HG02852 (cell line): ENCODE data around the gene ARHGAP23.

Experiments used
- ATAC-seq: cut with Tn5 transposase; IDR thresholded peaks from one replicate; pipeline ENCODE4 v1.9.1; 2021; ENCODE audit warnings: mild to moderate bottlenecking, moderate library complexity; ENCODE audit not compliant: unreplicated experiment

ARHGAP23 gene

DNA sequence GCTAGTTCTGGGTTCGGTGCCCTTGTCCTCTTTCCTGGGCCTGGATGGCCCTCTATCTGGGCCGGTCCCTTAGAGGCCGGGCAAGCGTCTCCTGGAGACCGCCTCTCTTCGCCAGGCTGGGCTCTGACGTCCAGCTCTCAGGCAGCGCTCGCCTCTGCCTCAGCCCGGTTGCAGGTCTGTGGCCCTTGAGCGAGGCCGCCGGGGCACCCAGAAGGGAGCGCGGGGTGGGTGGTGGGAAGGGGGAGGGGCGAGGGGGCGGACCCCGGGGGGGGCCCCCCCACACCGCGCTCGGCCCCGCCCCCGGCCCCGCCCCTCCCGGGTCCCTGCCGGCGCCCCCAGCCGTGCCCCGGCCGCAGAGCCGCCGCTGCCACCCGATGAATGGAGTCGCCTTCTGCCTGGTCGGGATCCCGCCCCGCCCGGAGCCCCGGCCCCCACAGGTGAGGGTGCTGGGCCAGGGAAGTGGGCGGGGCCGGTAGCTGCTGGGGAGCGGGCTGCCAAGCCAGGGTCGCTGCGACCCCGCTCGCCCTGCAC lies at the start of gene ARHGAP23:
Gene ARHGAP23, plus strand, starts transcription at position 353 of the 531 bp plus-strand sequence. Its CDS starts 22 bp downstream, at position 375.
- ATAC-seq, result no peak

DNA sequence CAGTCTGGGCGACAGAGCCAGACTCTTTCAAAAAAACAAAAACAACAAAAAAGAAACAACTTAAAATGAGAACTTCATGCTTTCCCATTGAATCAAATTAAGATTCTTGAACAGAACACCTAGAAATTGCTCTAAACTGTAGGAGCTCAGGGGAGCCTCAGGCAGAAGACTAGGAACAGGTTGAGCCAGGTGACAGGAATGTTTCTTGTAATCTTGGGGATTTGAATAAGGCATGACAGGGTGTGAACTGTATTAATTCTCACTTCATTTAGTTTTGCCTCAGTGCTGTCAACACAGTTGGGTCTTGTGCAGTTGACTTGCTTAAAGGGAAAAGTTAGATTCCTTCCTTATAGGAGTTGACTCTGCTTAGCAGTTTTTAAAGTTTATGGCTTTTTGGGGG lies 48.8 kb upstream of the ARHGAP23 start:
- no peak for ATAC-seq

DNA sequence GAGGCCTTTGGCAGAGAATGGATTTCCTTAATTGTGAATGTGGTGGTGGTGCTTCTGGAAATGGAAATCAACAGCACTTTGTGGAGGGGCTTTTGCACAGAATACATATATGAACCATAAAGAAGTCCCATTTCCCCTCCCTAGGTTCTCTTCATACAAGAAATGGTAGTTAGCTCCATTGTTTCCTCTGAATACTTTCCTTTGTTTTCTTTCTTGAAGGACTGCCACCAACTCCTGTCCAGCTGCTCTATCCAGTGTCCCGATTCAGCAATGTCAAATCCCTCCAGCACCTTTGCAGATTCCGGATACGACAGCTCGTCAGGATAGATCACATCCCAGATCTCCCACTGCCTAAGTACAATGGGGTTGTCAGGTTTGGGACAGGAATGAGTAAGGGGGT lies 33.2 kb upstream of the ARHGAP23 start:
- no peak for ATAC-seq

DNA sequence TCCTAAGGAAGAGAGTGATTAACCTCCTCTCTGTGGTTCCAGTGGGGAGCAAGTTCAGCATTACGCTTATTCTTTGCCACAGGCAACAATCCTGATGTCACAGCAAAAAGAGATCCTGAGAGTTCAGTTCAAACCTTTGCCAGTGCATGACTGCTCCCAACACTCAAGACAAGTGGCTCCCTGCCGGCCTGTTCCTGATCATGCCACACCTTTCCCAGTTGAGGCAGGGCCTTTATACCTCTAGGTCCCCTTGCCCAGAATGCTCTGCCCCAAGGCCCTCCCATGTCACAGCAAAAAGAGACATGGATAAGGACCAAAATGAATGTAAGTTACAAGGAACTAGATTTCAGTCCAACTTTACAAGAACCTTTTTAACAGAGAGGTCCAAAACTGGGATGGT lies 31.0 kb upstream of the ARHGAP23 start:
- ATAC-seq, result no peak

DNA sequence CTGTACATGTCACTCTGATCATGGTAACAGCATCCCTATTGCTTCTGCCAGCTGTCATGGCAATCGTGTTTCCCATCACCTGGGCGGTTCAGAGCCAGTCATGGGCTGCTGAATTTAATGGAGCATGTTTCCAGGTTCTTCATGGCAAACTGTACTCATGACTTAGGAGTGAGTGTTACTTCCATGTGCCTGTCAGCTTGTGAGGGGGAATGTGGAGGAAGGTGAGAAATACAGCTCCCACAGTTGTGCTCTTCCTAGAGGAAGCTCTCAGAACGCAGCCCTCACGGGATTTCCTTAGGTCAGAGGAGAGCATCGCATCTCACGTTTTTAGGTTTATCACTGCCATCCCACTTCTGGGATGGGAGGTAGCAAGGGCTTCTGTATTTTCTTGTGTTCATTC lies 28.0 kb upstream of the ARHGAP23 start:
- no peak for ATAC-seq

GRCh38 chr17:38401459-38401858 lies 26.8 kb upstream of the ARHGAP23 start:
- ATAC-seq, result no peak

- no peak for ATAC-seq
These were observed 25.4 kb upstream of the ARHGAP23 start for GRCh38 chr17:38402897-38403296.

GRCh38 chr17:38403491-38403890 lies 24.8 kb upstream of the ARHGAP23 start:
- ATAC-seq, result no peak

GRCh38 chr17:38404174-38404943 lies 23.9 kb upstream of the ARHGAP23 start:
- no peak for ATAC-seq

DNA sequence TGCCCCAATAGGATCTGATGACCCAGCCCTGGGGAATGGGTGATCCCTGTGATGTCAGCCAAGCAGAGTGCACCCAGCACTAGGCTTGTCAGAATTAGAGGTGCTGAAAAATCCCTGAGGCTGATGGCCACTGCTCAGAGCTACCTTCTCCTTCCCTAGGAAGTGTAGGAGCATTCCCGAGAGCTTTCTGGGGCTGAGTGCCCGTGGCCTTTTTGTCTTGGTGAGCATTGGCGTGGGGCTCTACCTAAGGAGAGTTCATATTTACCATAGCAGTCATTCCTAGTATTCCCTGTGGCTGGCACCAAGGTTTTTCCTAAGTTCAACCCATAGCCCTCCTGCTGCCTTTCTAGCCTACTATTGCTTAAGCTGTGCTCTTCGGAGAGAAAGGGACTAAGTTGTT lies 22.6 kb upstream of the ARHGAP23 start:
- no peak for ATAC-seq

DNA sequence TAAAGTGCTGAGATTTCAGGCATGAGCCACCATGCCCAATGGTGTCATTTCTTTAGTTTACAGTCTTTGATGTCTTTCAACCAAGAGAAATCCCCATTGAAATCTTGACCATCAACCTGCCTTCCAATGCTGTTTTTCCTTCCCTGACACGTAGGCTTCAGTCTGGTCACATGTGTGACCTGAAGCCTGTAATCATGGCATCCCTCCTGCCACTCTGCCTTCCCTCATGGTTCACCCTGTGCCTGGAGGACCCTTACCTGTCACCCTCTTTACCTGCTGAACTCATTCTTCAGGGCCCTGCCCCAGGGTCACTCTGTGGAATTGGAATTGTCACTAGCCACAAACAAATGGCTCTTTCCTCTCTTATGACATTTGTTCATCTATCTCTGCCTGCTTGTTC lies 18.1 kb upstream of the ARHGAP23 start:
- no peak for ATAC-seq

GRCh38 chr17:38415250-38416194 lies 12.7 kb upstream of the ARHGAP23 start:
- ATAC-seq, result no peak

DNA sequence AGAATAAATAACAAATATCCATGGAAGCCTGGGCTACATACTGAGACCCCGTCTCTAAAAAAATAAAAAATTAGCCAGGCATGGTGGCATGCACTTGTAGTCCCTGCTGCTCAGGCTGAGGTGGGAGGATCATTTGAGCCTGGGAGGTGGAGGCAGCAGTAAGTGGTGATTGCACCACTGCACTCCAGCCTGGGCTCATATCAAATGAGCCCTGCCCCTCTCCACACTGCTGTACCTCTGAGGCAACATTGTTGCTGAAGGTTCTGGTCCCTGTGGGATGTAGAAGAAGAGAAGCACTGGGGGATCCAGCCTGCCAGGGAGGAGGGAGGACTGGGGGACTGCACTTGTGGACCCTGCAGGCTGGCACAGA lies 11.4 kb upstream of the ARHGAP23 start:
- ATAC-seq, result no peak

- no peak for ATAC-seq
These were observed 10.9 kb upstream of the ARHGAP23 start for GRCh38 chr17:38417210-38417951.

DNA sequence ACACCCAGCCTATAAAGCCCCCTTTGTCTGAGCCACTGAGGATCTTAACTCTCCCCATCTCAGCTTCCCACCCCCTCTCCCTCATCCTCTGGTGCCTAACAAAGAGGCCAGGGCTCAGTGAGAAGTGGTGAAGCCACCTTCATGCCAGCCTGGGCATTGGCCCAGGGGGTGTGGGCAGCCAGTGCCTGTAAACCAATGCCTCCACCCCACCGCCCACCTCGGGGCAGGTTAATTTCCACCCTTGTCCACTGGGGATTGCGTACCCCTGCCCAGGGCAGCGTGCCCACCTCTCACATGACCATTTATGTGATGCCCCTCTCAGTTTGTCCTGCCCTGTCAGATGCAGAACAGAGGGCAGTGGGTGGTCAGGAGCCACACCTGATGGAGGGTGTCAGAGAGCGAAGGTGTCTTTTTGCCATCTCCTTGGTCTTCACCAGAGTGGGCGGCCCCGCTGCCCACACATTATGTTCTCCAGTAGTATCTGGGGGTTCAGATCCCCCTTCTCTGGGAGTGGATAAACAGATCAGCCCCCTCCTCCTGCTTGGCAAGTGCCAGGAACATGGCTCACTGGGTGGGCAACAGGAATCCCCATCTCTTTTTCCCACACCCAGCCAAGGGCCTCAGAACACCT lies 10.1 kb upstream of the ARHGAP23 start:
- no peak for ATAC-seq

DNA sequence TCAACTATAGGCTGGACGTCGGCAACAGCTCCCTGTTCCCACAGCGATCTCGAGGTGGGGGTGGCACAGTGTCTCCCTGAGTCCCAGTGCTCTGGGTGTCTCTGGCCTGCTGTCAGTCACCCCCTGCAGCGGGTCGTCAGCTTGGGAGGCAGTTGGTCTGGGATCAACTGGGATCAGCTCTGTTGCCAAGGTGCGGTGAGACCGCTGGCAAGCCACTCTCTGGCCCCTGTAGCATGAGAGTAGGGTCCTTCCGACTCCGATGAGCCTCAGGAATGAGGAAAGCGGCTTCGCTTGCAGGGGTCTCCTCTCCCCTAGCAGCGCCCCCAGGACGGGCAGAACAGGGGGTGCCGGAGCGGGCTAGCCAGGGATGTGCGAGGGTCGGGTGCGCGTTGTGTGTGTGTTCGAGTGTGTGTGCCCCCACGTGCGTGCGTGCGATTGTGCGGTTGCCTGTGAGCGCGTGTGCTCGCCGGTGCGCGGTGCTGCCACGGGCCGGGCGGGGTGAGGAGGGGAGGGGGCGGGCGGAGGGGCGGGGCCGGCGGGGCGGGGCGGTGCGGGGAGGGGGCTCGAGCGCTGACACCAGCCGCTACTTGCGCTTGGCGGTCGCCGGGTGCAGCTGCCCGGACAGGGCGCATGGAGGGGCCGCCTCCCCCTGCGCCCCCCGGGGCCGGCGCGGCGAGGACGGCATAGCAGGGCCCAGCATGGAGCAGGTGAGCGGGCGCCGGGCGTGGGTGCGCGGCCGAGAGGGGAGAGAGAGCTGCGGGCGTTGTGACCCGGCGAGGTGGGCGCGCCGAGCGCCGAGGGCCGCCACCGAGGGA lies 9.4 kb upstream of the ARHGAP23 start:
- ATAC-seq, result no peak

- no peak for ATAC-seq
These were observed 8.7 kb upstream of the ARHGAP23 start for GRCh38 chr17:38419508-38419981.

DNA sequence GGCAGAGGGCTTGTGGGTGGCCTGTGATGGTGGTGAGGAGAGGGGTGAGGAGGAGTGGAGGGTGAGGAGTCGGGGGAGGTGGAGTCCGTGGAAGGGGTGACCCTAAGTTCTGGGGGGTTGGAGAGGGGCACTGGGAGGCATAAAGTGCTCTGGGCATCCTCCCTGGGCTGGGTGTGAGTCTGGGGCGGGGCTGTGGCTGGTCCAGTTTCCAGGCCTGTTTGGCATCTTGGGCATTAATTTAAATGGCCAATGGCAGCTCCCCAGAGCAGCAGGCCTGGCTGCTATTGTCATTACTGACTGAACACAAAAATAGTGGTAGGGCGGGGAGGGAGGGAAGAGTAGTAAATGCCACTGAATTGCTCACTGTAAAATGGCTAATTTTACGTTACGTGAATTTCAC lies 7.7 kb upstream of the ARHGAP23 start:
- ATAC-seq, result no peak

- no peak for ATAC-seq
These were observed 7.0 kb upstream of the ARHGAP23 start for GRCh38 chr17:38421171-38421841.
